GM19025 (cell line): Measurements from ENCODE around the gene PTPN9.
A peak's percentile ranks its signal among the peaks of the same experiment; 100 is the strongest.
"Not testable (repeated sequence)": the region's sequence is repeated elsewhere in the genome, so short reads cannot be mapped to it uniquely, and the experiment has no call there.

Experiments used
- ATAC-seq: cut with Tn5 transposase; IDR thresholded peaks from one replicate; pipeline ENCODE4 v1.9.1; 2021; ENCODE audit warnings: mild to moderate bottlenecking, low read depth, moderate library complexity; ENCODE audit not compliant: unreplicated experiment

The PTPN9 gene

GRCh38 chr15:75455424-75455981, 123.6 kb downstream of the PTPN9 start:
- no peak for ATAC-seq

- ATAC-seq: no peak
These were observed 124.4 kb downstream of the PTPN9 start for GRCh38 chr15:75454471-75455378.

- peak; percentile 30 for ATAC-seq
These were observed 125.2 kb downstream of the PTPN9 start for GRCh38 chr15:75453703-75454470.

GRCh38 chr15:75452865-75453702, 126.0 kb downstream of the PTPN9 start:
- ATAC-seq: no peak

- no peak for ATAC-seq
These were observed 126.7 kb downstream of the PTPN9 start for GRCh38 chr15:75452364-75452864.

DNA sequence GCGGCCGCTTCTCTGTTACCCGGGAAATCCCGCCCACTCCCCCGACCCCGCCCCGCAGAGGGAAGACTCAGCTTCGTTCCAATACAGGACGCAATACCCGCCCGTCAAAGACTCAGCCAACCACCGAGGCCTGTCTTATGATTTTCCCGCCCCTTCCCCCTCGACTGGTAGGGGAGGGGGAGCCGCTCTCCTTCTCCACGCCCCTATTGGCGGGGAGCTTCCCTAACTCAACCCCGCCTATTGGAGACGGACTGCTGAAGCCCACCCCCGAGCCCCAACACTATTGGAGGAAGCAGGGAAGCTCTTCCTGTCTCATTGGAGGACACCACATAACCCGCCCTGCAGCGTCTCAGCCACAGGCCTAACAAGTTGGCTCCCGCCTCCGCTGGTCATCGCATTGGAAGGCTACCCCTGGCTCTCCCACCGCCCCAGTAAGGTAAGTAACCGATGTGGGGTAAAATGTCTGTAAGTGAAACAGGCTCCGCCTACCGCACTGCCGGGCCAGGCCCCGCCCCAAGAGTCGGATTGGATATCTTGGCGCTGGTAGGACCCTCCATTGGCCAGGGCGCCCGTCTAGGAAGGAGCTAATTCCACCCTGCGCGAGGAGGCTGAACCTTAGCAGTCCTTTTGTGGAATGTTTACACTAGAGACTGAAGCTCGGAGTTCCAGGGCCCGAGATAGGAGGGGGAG, 127.3 kb downstream of the PTPN9 start, which contains the start of gene SIN3A:
SIN3A (minus strand) TSS at position 17 of the 690 bp plus-strand sequence. CDS start 21,315 bp downstream, outside the sequence.
- ATAC-seq: peak; percentile 38

GRCh38 chr15:75451202-75451673, 127.9 kb downstream of the PTPN9 start:
- ATAC-seq: no peak

DNA sequence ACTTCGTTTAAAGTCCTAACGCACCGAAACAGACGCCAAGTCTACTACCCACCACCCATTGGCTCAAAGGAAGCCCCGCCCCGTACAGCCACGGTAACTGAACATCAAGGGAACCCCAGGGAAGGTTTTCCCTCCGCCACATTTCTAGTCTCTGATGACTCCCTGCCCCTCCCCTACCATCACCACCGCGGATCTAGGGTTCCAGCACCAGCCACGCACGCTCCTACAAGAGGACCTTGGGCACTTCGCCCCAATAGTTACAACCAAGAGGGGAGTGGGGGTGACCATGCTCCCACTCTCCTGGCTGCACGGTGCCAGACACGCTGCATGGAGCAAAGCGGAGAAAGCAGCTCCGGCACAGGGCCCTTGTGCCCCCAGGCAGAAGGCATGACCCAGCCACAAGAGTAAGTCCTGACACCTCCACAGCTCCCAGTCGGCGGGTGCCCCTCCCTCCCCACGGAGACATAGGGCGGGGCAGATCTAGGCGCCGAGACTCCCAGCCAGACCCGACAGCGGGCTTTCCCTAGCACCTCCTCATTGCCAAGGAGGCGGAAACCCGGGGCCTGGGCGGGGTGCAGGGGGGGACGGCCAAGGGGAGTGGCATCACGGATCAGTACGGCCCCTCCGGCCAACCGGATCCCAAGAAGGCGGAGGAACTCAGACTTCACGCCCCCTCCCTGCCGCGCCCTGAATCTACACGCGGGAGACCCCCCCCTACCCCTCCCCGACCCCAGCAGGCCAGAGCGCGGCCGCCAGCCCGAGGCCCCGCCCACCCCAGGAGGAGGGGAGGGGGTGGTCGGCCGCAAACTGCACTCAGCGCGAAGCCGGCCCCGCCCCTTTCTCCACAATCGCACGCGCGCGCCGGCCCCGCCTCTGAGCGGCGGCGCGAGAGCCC, 128.6 kb downstream of the PTPN9 start:
- ATAC-seq: peak; percentile 25

- no peak for ATAC-seq
These were observed 129.4 kb downstream of the PTPN9 start for GRCh38 chr15:75449585-75450306.

DNA sequence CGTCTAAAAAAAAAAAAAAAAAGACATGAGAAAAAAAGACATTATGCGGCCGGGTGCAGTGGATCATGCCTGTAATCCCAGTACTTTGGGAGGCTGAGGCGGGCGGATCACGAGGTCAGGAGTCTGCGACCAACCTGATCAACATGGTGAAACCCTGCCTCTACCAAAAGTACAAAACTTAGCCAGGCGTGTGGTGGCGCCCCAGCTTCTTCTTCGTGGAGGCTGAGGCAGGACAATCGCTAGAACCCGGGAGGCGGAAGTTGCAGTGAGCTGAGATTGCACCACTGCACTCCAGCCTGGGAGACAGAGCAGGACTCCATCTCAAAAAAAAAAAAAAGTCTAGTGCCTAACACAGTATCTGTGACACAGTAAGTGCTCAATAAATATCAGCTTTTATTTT, 130.9 kb downstream of the PTPN9 start:
- not testable (repeated sequence) for ATAC-seq

- no peak for ATAC-seq
These were observed 133.0 kb downstream of the PTPN9 start for GRCh38 chr15:75446151-75446550.

DNA sequence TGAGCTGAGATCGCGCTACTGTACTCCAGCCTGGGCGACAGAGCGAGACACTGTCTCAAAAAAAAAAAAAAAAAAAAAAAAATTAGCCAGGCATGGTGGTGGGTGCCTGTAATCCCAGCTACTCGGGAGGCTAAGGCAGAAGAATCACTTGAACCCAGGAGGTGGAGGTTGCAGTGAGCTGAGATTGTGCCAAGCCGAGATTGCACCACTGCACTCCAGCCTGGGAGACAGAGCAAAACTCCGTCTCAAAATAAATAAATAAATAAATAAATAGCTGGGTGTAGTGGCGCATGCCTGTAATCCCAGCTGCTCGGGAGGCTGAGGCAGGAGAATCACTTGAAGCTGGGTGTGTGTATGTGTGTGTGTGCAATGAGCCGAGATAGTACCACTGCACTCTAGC, 133.8 kb downstream of the PTPN9 start:
- ATAC-seq: not testable (repeated sequence)

GRCh38 chr15:75443972-75444453, 135.1 kb downstream of the PTPN9 start:
- not testable (repeated sequence) for ATAC-seq

GRCh38 chr15:75437721-75438120, 141.4 kb downstream of the PTPN9 start:
- ATAC-seq: no peak

DNA sequence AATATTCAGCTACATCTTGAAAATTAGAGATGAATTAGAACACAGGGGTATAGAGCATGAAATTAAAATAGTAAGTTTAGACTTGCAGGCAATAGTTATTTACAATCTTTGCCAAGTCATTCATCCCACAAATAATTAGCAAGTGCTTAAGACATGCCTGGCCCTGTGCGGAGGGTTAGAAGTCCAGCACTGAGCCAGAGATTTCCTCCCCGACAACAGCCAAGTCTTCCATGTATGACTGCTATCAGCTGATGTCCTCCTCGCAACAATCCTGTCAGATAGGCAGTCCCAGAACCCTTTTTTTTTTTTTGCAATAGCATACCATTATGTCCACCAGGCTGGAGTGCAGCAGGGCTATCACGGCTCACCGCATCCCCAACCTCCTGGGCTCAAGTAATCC, 142.2 kb downstream of the PTPN9 start:
- no peak for ATAC-seq

DNA sequence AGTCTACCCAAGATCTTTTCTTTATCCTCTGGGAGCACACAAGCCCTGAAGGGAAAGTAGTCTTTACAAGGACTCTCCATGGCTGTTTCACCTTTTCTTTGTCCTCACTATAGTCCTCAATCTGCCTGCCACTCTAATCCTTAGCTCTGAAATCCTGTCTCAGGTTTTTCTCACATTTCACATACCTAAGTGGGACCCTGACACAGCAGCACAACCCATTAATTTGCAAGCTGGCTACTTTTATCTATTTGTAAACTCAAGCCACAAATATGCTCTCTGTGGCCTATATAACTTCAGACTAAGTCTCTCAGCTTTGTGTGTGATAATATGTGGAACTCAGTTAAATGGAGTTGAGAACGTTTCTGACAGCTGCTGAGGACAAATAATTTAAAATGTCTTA, 147.4 kb downstream of the PTPN9 start:
- no peak for ATAC-seq

DNA sequence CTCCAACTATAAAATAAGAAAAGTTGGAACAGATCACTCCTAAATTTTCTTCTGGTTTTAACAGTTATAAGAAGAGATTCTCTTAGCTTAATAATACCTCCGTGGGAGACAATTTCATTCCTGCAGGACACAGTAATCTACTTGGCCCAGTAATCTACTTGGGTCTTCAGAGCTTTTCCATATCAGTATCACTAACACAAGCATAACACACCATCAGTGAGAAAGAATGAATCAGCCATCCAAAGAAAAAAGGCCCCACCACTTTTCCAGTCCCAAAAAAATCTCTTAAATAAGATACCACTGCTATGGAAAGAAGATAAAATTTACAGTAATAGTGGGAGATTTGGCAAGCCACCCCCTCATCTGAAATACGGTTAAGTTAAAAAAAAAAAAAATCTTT, 147.8 kb downstream of the PTPN9 start:
- ATAC-seq: no peak
